Memory B cell (primary cell): ENCODE data around the gene CUTA.

Experiments
- ATAC-seq: fragments of 150-1000 bp; cut with Tn5 transposase; 2 replicates; pipeline ENCODE4 v1.10.0; 2021; ENCODE audit warnings: low read depth, mild to moderate bottlenecking, moderate library complexity
- DNase-seq, 2 donors: peaks; one replicate each; pipeline ENCODE4 v3.0.0; 2022; ENCODE audit warnings: low spot score in 2 of 2
- H3K27ac Mint-ChIP-seq: one replicate; pipeline ENCODE4 v1.8.0; 2022; ENCODE audit warnings: mild to moderate bottlenecking, moderate library complexity, mixed read lengths
- H3K27me3 Mint-ChIP-seq: one replicate; pipeline ENCODE4 v1.8.0; 2022; ENCODE audit warnings: mixed read lengths
- H3K36me3 Mint-ChIP-seq: one replicate; pipeline ENCODE4 v1.8.0; 2022; ENCODE audit warnings: mild to moderate bottlenecking, mixed read lengths
- H3K4me1 Mint-ChIP-seq: one replicate; pipeline ENCODE4 v1.8.0; 2022; ENCODE audit warnings: mixed read lengths
- H3K4me3 Mint-ChIP-seq: one replicate; pipeline ENCODE4 v1.8.0; 2022; ENCODE audit warnings: mild to moderate bottlenecking, moderate library complexity, mixed read lengths
- H3K9me3 Mint-ChIP-seq: one replicate; pipeline ENCODE4 v1.8.0; 2022; ENCODE audit warnings: mixed read lengths

Gene CUTA

DNA sequence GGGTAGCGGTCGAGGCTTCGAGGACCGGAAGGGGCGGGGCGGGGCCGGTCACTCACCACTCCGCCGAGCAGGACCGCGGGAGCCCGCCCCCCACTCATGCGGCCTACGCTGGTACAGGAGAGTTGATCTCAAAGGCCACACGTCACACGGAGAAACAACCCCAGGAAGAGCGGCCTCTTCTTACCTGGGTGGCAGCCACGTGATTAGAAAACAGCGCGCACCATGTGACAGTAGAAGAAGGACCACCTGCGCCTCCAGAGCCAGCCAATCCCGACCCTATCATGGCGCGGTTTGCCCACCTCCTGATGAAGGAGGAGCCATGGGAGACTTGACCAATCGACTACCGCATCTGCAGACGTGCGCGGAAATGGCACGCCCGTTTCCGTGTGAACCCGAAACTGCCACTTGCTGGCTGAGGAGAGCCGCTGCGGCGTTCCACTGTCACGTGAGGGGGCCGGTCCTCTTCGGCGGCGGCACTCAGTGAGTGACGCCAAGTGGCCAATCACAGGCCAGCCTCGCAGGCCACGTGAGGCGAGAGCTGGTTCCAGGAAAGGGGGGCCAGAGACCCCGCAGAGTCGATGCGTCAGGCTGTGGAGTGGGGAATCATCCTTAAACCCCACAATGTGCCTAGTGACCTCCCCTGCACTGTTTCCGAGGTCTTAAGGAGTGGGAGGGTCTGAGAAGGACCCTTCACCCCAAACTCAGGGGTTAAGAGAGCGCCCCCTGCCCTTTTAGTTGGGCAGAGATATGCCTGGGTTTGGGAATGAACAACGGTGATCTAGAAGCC, at the start of gene CUTA:
Gene CUTA, minus strand, starts transcription at position 205 of the 787 bp plus-strand sequence. Its CDS starts 107 bp downstream, at position 98.
- Mint-ChIP-seq H3K4me3 (peak within 1 kb of the TSS; percentile 91), H3K4me1 (peaks cover 40% of the 10 kb centered on the region), H3K9me3 (no peaks in the 10 kb centered on the region), H3K27ac (peak within 1 kb of the TSS; percentile 92), H3K36me3 (peaks cover 15% of the 10 kb centered on the region), H3K27me3 (no peaks in the 10 kb centered on the region)
- peak; percentile 90 to 97 for DNase-seq
- ATAC-seq, result peak; percentile 82

- ATAC-seq (no peak), DNase-seq (no peak)
- no peaks in the 10 kb centered on the region for H3K9me3 Mint-ChIP-seq
- no peak overlapping the region for H3K4me3 Mint-ChIP-seq
- peaks cover 3% of the 10 kb centered on the region for H3K4me1 Mint-ChIP-seq
- peaks cover 2% of the 10 kb centered on the region for H3K27me3 Mint-ChIP-seq
- H3K36me3 Mint-ChIP-seq, result no peaks in the 10 kb centered on the region
- no peak overlapping the region for H3K27ac Mint-ChIP-seq
Measured at GRCh38 chr6:33467091-33467490, 49.2 kb upstream of the CUTA start.

DNA sequence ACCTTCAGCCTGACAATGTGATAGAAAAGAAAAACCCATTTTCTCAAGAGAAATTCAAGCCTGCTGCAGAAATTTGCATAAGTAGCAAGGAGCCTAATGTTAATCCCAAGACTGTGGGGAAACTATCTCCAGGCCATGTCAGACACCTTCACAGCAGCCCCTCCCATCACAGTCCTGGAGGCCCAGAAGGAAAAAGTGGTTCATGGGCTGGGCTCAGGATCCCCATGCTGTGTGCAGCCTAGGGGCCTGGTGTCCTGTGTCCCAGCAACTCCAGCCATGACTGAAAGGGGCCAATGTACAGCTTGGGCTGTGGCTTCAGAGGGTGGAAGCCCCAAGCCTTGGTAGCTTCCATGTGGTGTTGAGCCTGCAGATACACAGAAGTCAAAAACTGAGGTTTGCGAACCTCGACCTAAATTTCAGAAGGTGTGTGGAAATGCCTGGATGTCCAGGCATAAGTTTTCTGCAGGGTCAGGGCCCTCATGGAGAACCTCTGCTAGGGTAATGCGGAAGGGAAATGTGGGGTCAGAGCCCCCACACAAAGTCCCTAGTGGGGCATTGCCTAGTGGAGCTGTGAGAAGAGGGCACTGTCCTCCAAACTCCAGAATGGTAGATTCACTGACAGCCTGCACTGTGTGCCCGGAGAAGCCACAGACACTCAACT, 48.3 kb upstream of the CUTA start:
- Mint-ChIP-seq H3K4me3 (no peak overlapping the region), H3K27me3 (peaks cover 1% of the 10 kb centered on the region), H3K4me1 (peaks cover 3% of the 10 kb centered on the region), H3K36me3 (no peaks in the 10 kb centered on the region), H3K27ac (no peak overlapping the region), H3K9me3 (no peaks in the 10 kb centered on the region)
- ATAC-seq (no peak), DNase-seq (no peak)

DNA sequence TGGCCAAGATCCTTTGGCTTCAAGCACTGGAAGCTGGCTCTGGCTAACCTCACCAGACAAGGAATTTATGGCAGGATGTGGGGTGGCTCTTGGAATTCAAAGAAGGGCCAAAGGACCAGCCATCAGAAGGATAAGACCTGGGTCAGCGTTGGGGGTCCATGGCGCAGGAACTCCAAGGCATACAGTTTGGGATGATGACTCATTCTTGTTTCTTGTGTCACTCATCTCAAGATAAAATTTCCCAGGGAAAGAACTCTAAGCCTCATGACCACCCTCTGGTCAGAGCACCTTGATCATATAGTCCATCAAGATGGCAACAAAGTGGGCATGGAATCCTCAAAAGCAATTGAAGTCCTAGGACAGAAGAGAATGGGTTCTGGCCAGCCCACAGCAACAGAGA, 41.3 kb upstream of the CUTA start:
- ATAC-seq (no peak), DNase-seq (no peak)
- no peak overlapping the region for H3K27ac Mint-ChIP-seq
- peaks cover 8% of the 10 kb centered on the region for H3K36me3 Mint-ChIP-seq
- H3K4me1 Mint-ChIP-seq, result peaks cover 12% of the 10 kb centered on the region
- no peak overlapping the region for H3K4me3 Mint-ChIP-seq
- no peaks in the 10 kb centered on the region for H3K27me3 Mint-ChIP-seq
- H3K9me3 Mint-ChIP-seq, result no peaks in the 10 kb centered on the region

- Mint-ChIP-seq H3K27me3 (no peaks in the 10 kb centered on the region), H3K9me3 (no peaks in the 10 kb centered on the region), H3K27ac (peak overlapping the region; percentile 10), H3K4me1 (peaks cover 13% of the 10 kb centered on the region), H3K4me3 (no peak overlapping the region), H3K36me3 (peaks cover 8% of the 10 kb centered on the region)
- no peak for ATAC-seq
- no peak for DNase-seq
Measured at GRCh38 chr6:33458676-33459075, 40.8 kb upstream of the CUTA start.

GRCh38 chr6:33456156-33456555, 38.2 kb upstream of the CUTA start:
- Mint-ChIP-seq H3K4me3 (no peak overlapping the region), H3K36me3 (peaks cover 8% of the 10 kb centered on the region), H3K27ac (no peak overlapping the region), H3K27me3 (no peaks in the 10 kb centered on the region), H3K9me3 (no peaks in the 10 kb centered on the region), H3K4me1 (peaks cover 22% of the 10 kb centered on the region)
- DNase-seq, result no peak
- no peak for ATAC-seq

DNA sequence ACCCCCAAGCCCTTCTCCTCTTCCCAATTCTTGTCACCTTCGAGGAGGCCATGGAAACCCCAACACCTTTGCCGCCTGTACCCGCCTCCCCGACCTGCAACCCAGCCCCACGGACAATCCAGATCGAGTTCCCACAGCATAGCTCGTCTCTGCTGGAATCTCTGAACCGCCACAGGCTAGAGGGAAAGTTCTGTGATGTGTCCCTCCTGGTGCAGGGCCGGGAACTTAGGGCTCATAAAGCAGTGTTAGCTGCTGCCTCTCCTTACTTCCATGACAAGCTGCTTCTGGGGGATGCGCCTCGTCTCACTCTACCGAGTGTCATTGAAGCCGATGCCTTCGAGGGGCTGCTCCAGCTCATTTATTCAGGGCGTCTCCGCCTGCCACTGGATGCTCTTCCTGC, 37.1 kb upstream of the CUTA start:
- no peaks in the 10 kb centered on the region for H3K9me3 Mint-ChIP-seq
- ATAC-seq (no peak), DNase-seq (no peak)
- peaks cover 22% of the 10 kb centered on the region for H3K4me1 Mint-ChIP-seq
- H3K27ac Mint-ChIP-seq, result peak overlapping the region; percentile 94
- peak overlapping the region; percentile 98 for H3K4me3 Mint-ChIP-seq
- H3K36me3 Mint-ChIP-seq, result peaks cover 8% of the 10 kb centered on the region
- H3K27me3 Mint-ChIP-seq, result no peaks in the 10 kb centered on the region

- peaks cover 22% of the 10 kb centered on the region for H3K4me1 Mint-ChIP-seq
- peak; percentile 99 for ATAC-seq
- peaks cover 9% of the 10 kb centered on the region for H3K36me3 Mint-ChIP-seq
Measured at GRCh38 chr6:33454009-33454946, 36.4 kb upstream of the CUTA start, which contains the start of gene ZBTB9. ZBTB9 (plus strand) TSS chr6:33454576; CDS start chr6:33455101, 525 bp downstream.

DNA sequence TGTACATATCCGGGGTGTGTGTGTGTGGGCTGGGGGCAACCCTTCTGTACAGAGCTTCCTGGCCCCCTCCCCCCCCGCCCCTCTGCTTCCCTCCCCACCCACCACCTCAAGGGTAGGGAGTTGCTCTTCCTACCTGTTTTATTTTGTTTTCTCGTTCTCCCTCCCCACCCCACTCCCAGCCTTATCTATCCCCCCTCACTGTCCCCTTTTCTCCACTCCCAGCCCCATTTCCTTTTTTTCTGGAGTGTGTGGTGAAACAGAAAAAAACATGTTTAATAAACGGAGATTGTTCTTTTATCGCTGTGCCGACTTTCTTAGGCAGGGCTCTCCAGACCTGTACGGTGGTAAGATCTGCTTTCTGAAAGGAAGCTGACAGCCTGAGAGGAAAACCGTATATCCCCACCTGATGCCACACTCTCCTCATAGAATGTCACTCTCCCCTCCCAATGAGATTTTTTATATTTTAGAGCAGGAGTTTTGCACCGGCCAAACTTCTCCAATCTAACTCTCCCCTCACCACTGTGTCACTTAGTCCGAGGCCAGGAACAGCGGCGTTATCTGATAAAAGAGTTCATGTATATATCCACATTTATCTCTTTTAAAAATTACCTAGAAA, 35.6 kb upstream of the CUTA start:
- H3K9me3 Mint-ChIP-seq, result no peaks in the 10 kb centered on the region
- peaks cover 17% of the 10 kb centered on the region for H3K36me3 Mint-ChIP-seq
- H3K4me3 Mint-ChIP-seq, result peak overlapping the region; percentile 98
- no peak for ATAC-seq
- no peak for DNase-seq
- peaks cover 23% of the 10 kb centered on the region for H3K4me1 Mint-ChIP-seq
- H3K27ac Mint-ChIP-seq, result peak overlapping the region; percentile 94
- no peaks in the 10 kb centered on the region for H3K27me3 Mint-ChIP-seq

More at GRCh38 chr6:33454009-33454946, 36.4 kb upstream of the CUTA start, which contains the start of gene ZBTB9:
- Mint-ChIP-seq H3K27ac (peak within 1 kb of the TSS; percentile 94), H3K9me3 (no peaks in the 10 kb centered on the region), H3K4me3 (peak within 1 kb of the TSS; percentile 98), H3K27me3 (no peaks in the 10 kb centered on the region)
- peak; percentile 84 to 85 for DNase-seq

GRCh38 chr6:33452496-33452895, 34.6 kb upstream of the CUTA start:
- no peak overlapping the region for H3K4me3 Mint-ChIP-seq
- peaks cover 24% of the 10 kb centered on the region for H3K36me3 Mint-ChIP-seq
- ATAC-seq, result no peak

DNA sequence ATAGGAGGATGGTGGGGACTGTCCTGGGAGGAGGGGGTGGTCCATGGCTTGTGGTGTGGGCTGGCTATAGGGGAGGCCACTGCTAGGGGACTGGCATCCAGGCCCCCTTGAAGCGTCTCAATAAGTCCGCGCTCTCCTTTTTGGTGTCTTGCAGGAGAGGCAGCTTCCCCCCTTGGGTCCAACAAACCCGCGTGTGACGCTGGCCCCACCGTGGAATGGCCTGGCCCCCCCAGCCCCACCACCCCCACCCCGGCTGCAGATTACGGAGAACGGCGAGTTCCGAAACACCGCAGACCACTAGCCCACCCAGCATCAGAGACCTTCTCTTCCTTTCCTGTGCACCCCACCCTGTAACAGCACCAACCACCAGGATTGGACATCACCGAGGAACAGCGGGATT, 33.7 kb upstream of the CUTA start:
- Mint-ChIP-seq H3K9me3 (no peaks in the 10 kb centered on the region), H3K4me3 (no peak overlapping the region), H3K4me1 (peaks cover 28% of the 10 kb centered on the region), H3K27me3 (no peaks in the 10 kb centered on the region), H3K36me3 (peaks cover 26% of the 10 kb centered on the region), H3K27ac (no peak overlapping the region)
- DNase-seq (no peak), ATAC-seq (no peak)

More at GRCh38 chr6:33452496-33452895, 34.6 kb upstream of the CUTA start:
- Mint-ChIP-seq H3K27ac (no peak overlapping the region), H3K9me3 (no peaks in the 10 kb centered on the region), H3K4me1 (peaks cover 28% of the 10 kb centered on the region), H3K27me3 (no peaks in the 10 kb centered on the region)
- DNase-seq, result no peak

DNA sequence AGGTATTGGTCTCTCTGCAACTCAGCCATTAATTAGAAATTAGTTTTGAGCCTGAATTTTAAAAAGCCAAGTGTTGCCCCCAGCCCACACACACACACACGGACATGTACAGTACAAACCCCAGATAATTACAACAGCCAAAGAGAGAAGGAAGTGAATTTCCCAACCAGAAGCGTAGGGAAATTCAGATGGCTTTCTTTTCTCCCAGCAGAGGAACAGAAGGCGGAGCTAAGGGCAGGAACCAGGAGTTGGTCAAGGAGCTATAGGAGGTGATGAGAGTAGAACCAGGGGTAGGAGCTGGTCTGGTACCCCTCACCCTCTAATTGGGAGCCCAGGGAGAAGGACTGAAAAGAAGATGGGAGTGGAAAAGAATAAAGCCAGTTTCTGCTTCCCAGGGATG, 32.5 kb upstream of the CUTA start:
- ATAC-seq, result no peak
- no peak for DNase-seq
- Mint-ChIP-seq H3K27me3 (no peaks in the 10 kb centered on the region), H3K4me3 (no peak overlapping the region), H3K36me3 (peaks cover 27% of the 10 kb centered on the region), H3K27ac (peak overlapping the region; percentile 45), H3K4me1 (peaks cover 32% of the 10 kb centered on the region), H3K9me3 (no peaks in the 10 kb centered on the region)

DNA sequence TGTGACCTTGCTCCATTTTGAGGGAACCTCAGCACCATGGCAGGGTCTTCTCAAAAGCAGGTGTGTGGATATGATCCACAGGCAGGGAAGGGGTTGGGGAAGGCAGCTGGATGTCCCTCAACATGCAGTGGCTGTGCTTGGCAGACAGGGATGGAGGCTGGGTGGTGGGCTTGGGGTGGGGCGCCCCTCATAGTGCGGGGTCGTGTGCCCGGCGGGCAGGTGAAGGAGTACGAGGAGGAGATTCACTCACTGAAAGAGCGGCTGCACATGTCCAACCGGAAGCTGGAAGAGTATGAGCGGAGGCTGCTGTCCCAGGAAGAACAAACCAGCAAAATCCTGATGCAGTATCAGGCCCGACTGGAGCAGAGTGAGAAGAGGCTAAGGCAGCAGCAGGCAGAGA, 28.4 kb upstream of the CUTA start:
- Mint-ChIP-seq H3K4me3 (no peak overlapping the region), H3K36me3 (peaks cover 34% of the 10 kb centered on the region), H3K27ac (no peak overlapping the region), H3K27me3 (no peaks in the 10 kb centered on the region), H3K9me3 (no peaks in the 10 kb centered on the region), H3K4me1 (peaks cover 13% of the 10 kb centered on the region)
- DNase-seq (no peak), ATAC-seq (no peak)
